WI38 (cell line): Measurements from ENCODE around the gene CCSER1.
"Not testable (repeated sequence)": the region's sequence is repeated elsewhere in the genome, so short reads cannot be mapped to it uniquely, and the experiment has no call there.

Experiments used
- H3K4me3 ChIP-seq: 2 replicates; pipeline ENCODE4 v1.5.1; 2011; ENCODE audit warnings: low read depth, mild to moderate bottlenecking, control low read depth, low read length
- CTCF ChIP-seq: IDR thresholded peaks from 2 replicates; pipeline ENCODE4 v1.5.1; 2012; ENCODE audit warnings: low read depth, mild to moderate bottlenecking, control low read depth, low read length

Gene CCSER1

GRCh38 chr4:91092398-91092980 is 965.3 kb downstream of the CCSER1 start:
- TF ChIP-seq CTCF = no peak

GRCh38 chr4:91094220-91094619 is 967.0 kb downstream of the CCSER1 start:
- not testable (repeated sequence) for H3K4me3 ChIP-seq

More at GRCh38 chr4:91092398-91092980, 965.3 kb downstream of the CCSER1 start:
- no peak overlapping the region for H3K4me3 ChIP-seq

GRCh38 chr4:91099666-91100065 is 972.5 kb downstream of the CCSER1 start:
- H3K4me3 ChIP-seq = no peak overlapping the region
- no peak for TF ChIP-seq CTCF

- H3K4me3 ChIP-seq = no peak overlapping the region
- TF ChIP-seq CTCF = no peak
These were observed 981.6 kb downstream of the CCSER1 start for GRCh38 chr4:91108751-91109150.

- no peak for TF ChIP-seq CTCF
- H3K4me3 ChIP-seq = no peak overlapping the region
These were observed 984.4 kb downstream of the CCSER1 start for GRCh38 chr4:91111556-91111955.

- no peak overlapping the region for H3K4me3 ChIP-seq
- no peak for TF ChIP-seq CTCF
These were observed 986.0 kb downstream of the CCSER1 start for GRCh38 chr4:91113130-91113706.

GRCh38 chr4:91114386-91114785 is 987.2 kb downstream of the CCSER1 start:
- no peak for TF ChIP-seq CTCF

GRCh38 chr4:91116861-91117260 is 989.7 kb downstream of the CCSER1 start:
- no peak for TF ChIP-seq CTCF

More at GRCh38 chr4:91114386-91114785, 987.2 kb downstream of the CCSER1 start:
- H3K4me3 ChIP-seq = no peak overlapping the region

More at GRCh38 chr4:91116861-91117260, 989.7 kb downstream of the CCSER1 start:
- H3K4me3 ChIP-seq = no peak overlapping the region
